Breast epithelium (tissue), 3 donors: ENCODE results near the gene ARHGAP26.

Experiments used
- CTCF ChIP-seq, 3 donors: fragments of 450-650 bp; IDR thresholded peaks; one replicate each; pipeline ENCODE4 v1.5.1; 2016 to 2017; ENCODE audit warnings: antibody characterized with exemption in 3 of 3, mild to moderate bottlenecking in 3 of 3, moderate library complexity in 3 of 3
- POLR2A ChIP-seq: fragments of 450-650 bp; IDR thresholded peaks from one replicate; pipeline ENCODE4 v1.6.1; 2016; ENCODE audit warnings: antibody characterized with exemption, mild to moderate bottlenecking, moderate library complexity
- POLR2AphosphoS5 ChIP-seq, 3 donors: sonication (generic); formaldehyde crosslinking; IDR thresholded peaks; one replicate each; pipeline ENCODE4 v1.6.1; 2017; ENCODE audit warnings: antibody characterized with exemption in 3 of 3

GRCh38 chr5:143224672-143225071 lies 454.5 kb downstream of the ARHGAP26 start:
- no peak for TF ChIP-seq CTCF (IDR thresholded peaks at IDR 0.05)
- no peak for TF ChIP-seq POLR2AphosphoS5 (IDR thresholded peaks at IDR 0.05)
- TF ChIP-seq POLR2A: no peak
